ENCODE results near the gene PPIP5K1.
A peak's percentile ranks its signal among the peaks of the same experiment; 100 is the strongest.

The PPIP5K1 gene

DNA sequence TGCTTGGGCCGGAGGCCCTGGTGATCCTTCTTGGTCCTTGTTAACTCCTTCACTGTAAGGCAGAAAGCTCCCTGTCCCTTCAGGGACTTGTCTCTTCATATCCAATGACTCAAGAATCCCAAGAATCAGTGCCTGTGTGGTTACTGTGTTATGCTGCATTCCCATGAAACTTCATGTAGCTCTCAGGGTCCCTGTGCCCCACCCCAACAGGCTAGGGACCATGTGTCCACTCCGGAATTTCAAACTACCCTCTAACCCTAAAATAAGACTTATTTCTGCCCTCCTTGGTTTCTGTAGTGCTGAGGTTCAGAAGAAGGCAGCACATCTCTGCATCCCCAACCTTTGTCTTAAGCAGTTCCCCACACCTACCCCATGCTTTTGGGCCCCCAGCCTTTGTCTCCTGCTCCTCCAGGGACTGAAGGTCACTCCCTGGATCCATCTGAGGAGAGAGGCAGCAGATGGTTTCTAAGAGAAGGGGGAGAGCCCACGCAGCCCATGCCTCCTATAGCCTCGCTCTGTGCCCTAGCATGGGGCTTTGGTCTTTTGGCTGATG lies 73.1 kb downstream of the PPIP5K1 start:
- DNase-seq: peak; percentile 92

DNA sequence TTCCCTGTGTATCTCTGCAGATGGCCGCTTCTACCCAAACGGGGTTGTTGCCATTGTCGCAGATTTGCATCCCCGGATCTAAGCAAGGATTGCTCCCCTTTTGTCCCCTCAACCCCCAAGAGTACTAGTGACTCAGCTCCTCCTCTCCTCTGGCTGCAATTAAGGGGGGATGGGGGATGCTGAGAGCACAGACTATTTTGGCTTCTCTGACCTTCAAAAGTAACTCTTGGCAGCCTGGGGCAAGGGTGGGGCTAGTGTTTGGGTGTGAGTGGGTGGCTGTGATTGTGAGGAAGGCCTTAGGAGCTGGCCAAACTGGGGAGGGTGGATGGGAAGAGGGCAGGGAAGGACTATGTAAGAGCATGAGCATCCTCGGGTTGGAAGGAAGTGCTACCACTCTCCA lies 73.8 kb downstream of the PPIP5K1 start:
- DNase-seq: no peak

DNA sequence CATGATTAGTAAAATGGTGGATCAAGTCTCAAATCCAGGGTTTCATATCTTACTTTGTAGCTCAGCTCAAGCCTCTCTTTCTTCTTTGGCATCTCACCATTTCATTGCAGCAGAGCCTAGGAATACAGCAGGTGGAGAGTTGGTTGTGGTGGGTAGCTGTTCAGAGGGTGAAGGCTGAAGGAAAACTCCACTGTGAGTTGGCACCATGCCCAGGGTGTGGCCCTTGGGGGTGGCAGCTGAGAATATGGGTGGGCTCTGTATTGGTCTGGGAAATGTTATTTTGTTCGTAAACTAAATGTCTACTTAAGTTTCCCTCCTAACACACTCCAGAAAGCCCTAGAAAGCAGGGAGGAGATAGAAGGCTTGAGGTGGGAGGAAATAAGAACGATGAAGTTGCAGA lies 74.3 kb downstream of the PPIP5K1 start:
- DNase-seq: no peak

DNA sequence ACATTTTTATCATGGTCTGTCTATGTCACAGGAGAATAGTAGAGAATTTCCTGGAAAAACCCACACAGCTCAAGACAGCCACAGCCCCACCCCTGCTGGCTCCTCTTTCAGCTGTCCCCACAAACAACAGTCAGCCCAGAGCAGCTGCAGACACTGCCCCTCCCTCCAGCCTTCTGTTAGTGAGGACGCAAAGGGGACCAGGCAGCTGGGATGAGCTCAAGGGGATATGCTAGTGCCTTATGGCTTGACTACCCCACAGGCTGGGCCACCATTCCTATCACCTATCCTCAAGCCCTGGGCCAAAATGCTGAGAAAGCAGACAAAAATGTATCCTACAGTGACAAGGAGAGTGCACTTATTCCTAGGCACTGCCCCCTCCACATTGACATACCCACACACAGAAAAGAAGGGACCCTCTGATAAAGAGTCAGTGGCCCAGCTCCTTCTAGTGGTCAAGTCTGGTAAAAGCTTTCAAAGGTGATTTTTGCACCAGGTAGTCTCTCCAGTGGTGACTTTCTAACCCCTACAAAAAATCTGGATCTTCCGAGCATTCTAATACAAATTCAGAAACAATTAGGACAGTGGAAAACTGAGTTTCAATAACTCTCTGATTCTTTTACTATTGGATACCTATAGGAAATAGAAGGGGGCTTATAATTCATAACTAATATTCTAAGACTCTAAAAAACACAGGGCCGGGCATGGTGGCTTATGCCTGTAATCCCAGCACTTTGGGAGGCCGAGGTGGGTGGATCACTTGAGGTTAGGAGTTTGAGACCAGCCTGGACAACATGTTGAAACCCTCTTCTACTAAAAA lies 75.6 kb downstream of the PPIP5K1 start:
- DNase-seq: peak; percentile 80

DNA sequence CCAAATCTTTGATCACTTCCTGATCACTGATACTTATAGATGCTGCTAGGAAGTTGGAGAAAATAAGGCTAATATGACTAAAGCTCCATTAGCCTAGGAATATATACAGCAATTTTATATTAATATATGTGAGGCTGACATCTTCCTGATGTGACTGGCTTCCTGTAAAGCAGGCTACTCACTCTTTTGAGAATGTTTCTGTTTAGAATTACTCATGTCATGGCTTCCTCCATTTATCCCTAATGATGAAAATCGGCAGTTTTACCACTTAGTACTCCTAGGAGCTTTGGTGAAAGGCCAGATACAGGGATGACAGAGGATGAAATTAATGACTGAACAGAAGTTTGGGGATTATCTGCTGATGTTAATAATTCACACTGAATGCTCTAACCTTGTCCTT lies 76.5 kb downstream of the PPIP5K1 start:
- no peak for DNase-seq

DNA sequence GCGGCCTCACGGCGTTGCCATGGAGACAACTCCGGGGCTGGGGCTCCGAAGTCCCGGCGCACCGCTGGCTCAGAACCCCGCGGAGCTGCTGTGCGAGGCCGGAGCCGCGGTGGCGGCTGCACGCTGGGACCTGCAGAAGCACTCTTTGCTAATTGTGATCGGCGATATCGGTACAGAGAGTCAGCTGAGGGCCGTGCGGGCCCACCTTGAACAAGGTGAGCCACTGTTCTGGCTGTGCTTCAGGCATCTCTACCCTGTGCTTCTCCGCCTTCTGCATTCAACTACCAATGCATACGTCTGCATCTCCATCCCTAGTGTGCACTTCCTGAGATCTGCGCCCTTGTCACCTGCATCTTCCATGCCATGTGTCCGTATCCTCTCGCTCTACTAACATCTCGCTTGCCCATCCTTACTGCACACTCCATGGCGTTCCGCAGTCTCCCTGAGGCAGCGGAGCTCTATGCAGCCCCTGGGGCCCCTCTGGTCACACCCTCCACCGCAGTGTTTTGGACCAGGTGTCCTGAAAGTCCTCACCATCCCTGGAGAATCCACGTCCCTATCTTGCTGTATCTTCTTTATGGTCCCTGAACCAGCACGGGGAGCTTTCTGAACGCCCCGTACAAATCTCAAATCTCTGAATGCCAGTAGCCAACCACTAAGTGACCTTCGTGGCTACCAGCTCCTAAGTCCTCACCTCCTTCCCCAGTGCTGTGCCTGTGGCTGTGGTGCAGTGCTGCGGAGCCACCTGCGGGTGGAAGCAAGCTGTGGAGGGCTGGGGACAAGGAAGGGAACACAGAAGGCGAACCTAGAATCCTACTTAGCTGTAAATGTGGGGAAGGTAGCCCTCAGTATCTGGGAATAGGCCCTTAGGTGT lies 78.8 kb downstream of the PPIP5K1 start:
- DNase-seq: peak; percentile 42

DNA sequence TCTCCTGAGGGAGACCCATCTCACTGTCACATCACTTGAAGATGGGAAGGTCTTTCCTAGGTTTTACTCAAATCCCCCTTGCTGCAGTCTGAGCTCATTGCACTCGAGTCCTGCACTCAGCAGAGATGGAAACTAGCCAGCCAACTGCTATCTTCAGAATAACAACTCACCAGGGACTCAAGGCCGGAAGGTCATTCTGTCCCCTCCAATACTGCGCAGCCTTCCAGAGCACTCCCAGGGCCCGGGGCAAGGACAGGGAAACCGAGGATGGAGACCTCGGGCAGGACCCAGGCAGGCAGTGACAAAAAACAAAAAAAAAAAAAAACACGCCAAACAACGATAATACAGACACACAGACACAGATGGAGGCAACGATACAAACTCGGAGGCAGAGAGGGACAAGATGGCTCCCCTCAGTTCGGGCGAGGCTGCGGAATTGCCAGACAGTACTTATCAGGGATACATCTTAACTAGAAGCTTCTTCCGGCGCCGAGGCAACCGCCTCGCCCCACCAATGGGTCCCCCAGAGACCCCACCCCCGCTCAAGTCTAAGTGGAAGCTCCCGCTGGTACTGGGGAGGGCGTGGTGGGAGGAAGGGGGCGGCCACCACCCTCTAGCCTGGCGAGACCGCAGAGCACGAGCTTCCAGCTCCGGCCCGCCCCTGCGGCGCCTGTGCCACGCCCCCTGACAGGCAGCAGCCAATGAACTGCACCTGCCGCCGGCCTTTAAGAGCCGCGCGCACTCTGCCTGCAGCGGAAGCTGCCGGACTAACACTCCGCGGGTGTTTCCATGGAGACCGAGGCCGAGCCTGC lies 79.6 kb downstream of the PPIP5K1 start:
- peak; percentile 98 for DNase-seq

DNA sequence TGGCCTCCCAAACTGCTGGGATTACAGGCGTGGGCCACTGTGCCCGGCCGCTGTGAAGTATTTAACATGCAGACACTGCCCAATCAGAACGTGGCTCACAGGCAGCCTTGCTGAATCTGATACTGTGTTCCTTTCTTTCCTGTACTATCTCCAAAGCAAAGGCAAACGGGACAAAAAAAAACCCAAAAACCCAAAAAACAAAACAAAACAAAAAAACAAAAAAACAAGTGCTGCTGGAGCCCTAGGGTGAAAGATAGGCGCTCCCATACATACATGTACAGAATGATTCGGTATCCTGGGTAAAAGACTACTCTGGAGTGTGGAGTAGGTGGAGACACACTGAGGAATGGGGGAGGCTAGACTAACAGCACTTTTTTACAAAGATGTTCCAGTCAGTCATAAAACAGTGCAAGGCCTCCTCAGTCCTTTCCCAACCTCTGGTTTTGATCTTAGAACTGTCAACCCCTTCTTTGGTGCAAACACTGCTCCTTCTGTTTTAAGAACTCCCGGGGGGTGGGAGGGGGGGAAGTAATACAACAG lies 80.3 kb downstream of the PPIP5K1 start:
- peak; percentile 23 for DNase-seq

DNA sequence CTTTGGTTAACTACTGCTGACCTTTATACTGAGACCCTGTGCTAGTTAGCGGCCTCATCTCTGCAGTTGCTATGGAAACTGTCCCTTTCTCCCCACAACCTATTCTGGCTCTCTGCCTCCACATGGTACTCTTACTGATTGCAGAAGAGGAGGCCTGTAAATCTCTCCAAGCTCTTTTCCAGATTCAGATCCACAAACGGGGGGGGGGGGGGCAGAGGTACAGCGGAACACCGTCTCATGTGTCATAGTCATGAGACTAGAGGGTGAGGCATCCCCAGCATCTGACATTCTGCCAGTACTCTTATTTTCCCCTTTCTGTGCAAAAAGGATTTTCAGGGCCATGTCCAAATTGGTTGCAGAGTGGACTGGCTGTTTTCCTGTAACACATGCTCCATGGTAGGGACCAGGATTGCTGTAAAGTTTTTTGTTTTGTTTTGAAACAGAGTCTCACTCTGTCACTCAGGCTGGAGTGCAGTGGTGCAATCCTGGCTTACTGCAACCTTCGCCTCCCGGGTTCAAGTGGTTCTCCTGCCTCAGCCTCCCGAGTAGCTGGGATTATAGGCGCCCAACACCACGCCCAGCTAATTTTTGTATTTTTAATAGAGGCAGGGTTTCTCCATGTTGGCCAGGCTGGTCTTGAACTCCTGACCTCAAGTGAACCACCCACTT lies 80.9 kb downstream of the PPIP5K1 start:
- DNase-seq: peak; percentile 26

DNA sequence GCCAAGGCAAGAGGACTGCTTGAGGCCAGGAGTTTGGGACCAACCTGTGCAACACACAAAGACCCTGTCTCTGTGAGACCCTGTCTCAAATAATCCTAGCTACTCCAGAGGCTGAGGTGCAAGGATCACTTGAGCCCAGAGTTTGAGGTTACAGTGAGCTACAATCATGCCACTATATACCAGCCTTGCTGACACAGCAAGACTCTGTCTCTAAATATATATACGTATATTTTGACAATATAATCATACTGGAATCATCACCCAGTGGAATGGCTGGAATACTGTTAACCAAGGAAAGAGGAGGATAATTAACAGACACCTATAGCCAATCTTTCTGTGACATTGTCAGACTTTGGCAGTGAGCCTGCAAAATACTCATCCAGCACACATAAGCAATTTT lies 81.6 kb downstream of the PPIP5K1 start:
- DNase-seq: no peak

DNA sequence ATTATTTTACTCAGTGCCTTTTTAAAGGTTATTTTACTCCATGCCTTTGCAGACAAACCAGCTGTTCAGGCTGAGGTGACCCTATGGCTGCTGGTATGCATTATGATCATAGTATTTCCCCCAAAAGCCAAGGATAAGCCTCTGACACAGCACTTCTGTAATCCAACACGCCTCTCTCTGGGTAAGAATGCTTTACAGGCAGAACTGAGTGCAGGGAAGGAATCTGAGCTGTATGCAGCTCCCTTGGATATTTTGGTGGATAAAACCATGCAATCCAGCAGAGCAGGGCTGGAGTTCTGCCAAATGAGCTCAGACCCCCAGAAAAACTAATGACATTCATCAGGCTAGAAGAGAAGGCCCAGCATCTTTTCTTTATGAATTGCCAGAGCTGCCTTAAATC lies 84.3 kb downstream of the PPIP5K1 start:
- DNase-seq: peak; percentile 3

DNA sequence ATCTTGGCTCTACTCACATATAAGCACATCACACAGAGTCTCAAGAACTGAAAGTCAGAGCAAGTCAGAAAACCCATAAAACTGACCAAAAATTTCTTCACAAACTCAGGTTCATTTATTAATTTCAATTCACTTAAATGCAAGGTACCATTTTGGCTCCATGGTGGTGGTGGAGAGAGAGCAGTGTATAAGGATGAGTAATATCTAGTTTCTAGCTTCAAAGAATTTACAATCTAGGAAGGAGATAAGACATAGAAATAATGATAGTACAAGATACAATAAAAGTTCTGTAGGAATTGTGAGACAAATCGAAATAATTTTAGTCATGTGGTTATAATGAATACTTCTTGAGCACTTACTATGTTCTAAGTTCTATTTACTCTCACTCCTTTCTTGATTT lies 90.4 kb downstream of the PPIP5K1 start:
- no peak for DNase-seq

DNA sequence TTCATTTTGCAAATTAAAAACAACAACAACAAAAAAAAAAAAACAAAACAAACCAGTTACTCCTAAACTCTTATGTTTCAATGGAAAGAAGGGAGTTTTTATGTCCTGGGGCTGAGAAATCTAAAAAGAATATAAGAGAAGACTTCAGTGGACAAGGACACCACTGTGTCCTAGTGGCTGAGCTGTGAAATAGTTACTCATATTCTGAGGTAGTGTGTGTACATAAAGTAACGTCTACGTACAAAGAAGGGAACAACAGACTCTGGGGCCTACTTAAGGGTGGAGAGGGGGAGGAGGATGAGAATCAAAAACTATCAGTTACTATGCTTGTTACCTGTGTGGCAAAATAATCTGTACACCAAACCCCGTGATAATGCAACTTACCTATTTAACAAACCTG lies 91.0 kb downstream of the PPIP5K1 start:
- DNase-seq: no peak

DNA sequence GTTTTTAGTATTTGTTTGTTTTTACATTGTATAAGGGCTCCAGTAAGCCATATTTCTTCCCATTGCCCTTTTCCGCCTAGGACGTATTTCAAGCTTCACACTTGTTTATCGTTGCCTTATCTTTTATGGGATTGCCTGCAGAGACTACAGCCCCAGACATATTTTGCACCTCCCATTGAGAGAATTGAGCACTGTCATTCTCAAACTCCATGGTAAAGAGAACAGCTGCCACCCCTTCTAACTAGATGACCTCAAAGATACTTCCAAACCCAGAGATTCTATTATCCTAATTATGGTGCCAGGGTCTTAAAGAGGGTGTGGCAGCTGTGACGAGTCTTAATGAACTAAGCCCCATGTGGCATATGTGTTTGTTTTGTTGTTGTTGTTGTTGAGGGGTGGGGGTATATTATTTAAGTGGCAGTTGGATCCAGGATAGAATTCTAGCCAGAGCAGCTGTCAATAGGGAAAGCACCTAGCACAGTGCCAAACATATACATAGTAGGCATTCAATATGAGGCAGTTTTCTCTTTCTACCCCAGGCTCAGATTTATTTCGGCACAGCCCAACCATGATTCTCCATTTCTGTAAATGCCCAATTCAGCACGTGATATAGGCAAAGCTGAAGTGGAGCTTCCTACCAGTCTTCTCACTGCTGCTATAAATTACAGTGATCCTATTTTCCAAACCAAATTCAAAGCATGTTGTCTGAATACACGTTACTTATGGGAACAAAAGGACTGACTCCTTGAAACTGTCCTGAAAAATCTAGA lies 96.1 kb downstream of the PPIP5K1 start:
- DNase-seq: peak; percentile 36

DNA sequence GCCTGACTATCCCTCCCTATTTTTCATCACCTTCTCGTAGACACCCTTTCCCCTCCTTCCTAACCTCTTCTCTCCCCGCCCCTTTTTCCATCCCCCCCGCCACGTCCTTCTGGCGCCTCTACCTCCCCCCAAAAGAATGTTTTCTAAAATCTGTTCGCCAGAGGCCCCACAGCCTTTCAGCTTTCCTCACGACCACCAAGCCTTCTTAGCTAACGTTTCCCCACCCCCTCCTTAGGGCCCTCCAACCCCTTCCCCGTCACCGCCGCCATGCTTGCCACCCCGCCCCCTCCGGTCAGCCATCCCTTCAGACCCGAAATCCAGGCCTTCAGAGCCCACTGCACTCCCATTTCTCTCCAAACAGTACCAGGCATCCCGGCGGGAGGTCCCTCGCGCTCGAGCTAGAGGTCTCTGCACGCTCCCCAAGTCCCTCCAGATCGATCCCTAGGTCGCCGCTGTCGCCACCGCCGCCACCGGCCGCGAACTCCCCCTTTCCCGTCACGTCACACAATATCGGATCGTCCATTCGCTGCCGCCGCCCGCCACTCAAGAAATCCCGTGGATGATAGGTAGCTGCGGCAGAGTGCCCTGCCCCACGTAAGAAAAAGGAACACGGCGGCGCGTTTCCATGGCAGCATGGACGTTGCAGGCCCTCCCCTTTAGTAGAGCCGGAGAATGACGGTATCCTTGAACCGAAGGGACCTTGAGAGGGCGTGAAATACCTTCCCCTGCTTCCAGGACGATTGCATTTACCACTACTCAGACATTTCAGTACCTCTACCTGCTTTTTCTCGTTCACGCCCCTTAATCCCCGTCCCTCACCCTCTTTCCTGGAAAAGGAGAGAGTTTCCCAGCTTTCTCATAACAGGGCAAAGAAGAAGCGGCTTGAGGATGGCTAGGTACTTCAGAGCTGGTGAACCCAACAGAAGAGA lies 97.1 kb downstream of the PPIP5K1 start, which contains the start of gene TP53BP1:
Gene TP53BP1, minus strand, starts transcription at position 484 of the 929 bp plus-strand sequence. Its CDS starts 113 bp downstream, at position 371.
- peak; percentile 95 for DNase-seq

DNA sequence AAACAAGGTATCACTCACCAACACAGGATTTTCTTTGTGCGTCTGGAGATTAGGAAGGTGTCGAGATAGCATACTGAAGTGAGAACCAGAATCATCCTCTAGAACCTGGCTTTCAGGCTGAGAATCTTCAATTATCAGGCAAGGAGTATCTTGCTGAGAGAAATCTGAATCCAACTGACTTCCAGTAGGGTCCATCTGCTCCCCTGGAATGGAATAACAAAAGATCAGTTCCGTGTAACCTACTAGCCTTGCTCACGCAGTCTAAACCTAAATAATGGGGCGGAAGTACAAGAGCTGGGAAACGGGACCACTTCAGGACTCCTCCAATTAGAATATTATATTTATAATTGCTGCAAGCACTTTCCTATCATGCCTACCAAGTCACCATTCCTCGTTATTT lies 97.7 kb downstream of the PPIP5K1 start:
- peak; percentile 55 for DNase-seq

DNA sequence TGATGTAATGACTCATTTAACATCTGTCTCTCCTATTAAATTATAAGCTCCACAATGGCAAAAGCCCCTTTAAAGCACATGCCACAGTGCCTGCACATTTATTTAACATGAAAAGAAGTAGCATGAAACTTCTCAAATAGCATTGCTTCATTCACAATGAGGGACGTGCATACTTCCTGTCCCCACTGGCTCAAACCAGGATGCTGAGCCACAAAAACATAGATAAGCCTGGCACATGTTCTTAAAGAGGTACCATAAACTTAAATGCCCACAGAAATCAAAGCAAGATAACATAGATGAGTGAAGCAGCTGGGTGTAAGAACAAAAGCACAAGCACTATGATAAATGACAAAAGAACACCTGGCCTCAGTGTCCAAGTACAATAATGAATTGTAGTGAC lies 100.8 kb downstream of the PPIP5K1 start:
- DNase-seq: no peak

DNA sequence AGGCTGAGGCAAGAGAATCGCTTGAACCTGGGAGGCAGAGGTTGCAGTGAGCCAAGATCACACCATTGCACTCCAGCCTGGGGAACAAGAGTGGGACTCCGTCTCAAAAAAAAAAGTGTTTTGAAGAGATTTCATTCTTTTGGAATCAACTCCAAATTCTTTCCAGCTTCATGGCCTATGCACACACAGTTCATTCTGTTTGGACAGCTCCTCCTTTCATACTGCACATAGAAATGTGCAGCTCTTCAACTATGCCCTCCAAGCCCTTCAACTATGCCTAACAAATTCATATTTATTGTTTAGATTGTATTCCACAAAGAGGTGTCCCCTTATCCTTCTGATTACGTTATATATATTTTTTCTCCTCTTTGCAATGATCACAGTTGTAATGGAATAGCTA lies 101.2 kb downstream of the PPIP5K1 start:
- no peak for DNase-seq

DNA sequence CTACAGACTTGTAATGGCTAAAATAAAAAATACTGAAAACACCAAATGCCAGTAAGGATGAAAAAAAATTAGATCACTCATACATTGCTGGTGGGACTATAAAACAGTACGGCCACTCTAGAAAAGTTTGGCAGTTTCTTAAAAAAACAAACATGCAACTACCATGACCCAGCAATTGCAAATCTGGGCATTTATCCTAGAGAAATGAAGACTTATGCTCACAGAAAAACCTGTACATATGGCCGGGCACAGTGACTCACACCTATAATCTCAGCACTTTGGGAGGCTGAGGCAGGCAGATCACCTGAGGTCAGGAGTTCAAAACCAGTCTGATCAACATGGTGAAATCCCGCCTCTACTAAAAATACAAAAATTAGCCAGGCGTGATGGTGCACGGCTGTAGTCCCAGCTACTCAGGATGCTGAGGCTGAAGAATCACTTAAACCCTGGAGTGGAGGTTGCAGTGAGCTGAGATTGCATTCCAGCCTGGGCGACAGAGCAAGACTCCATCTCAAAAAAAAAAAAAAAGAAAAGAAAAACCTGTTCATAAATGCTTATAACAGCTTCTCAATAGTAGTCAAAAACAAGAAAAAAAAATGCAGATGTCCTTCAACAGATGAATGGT lies 102.6 kb downstream of the PPIP5K1 start:
- DNase-seq: no peak

All from NCI-H2171 treated with DMSO at 0.1 percent for 48 hours (cell line).